Trophoblast cell (in vitro differentiated cells and primary cell): ENCODE measurements around the gene TASOR.
"Not testable (repeated sequence)": the region's sequence is repeated elsewhere in the genome, so short reads cannot be mapped to it uniquely, and the experiment has no call there.

ENCODE experiments used
- DNase-seq, 2 donors: peaks; one replicate each; pipeline ENCODE4 v3.0.0-alpha.2; 2016
- H2AFZ ChIP-seq: 2 replicates; pipeline ENCODE4 v1.6.1; 2013; ENCODE audit warnings: low read length, moderate library complexity, mild to moderate bottlenecking; ENCODE audit not compliant: insufficient read depth, poor library complexity
- H2AK5ac ChIP-seq: 2 replicates; pipeline ENCODE4 v1.6.1; 2013; ENCODE audit warnings: mild to moderate bottlenecking, low read length
- H2BK120ac ChIP-seq: 2 replicates; pipeline ENCODE4 v1.6.1; 2013; ENCODE audit warnings: low read length, mild to moderate bottlenecking, moderate library complexity; ENCODE audit not compliant: insufficient read depth, poor library complexity
- H2BK12ac ChIP-seq: 2 replicates; pipeline ENCODE4 v1.6.1; 2013; ENCODE audit warnings: mild to moderate bottlenecking, low read length, moderate library complexity
- H2BK5ac ChIP-seq: 2 replicates; pipeline ENCODE4 v1.6.1; 2013; ENCODE audit warnings: low read length, low read depth, moderate library complexity, mild to moderate bottlenecking; ENCODE audit not compliant: poor library complexity
- H3K14ac ChIP-seq: 2 replicates; pipeline ENCODE4 v1.6.1; 2013; ENCODE audit warnings: mild to moderate bottlenecking, low read length
- H3K18ac ChIP-seq: 2 replicates; pipeline ENCODE4 v1.6.1; 2013; ENCODE audit warnings: mild to moderate bottlenecking, low read length
- H3K23ac ChIP-seq: 2 replicates; pipeline ENCODE4 v1.6.1; 2013; ENCODE audit warnings: low read length
- H3K27ac ChIP-seq: 2 replicates; pipeline ENCODE4 v1.5.1; 2013; ENCODE audit warnings: low read depth, mild to moderate bottlenecking, inconsistent platforms, low read length, moderate library complexity
- H3K27me3 ChIP-seq: 2 replicates; pipeline ENCODE4 v1.6.1; 2013; ENCODE audit warnings: inconsistent platforms, mild to moderate bottlenecking, low read length, moderate library complexity; ENCODE audit not compliant: insufficient read depth
- H3K36me3 ChIP-seq, 2 experiments: 1 replicate in 1 of 2; 2 replicates in 1 of 2; pipeline ENCODE4 v1.6.1; 2013; ENCODE audit warnings: low read length in 2 of 2, mild to moderate bottlenecking in 2 of 2, moderate library complexity in 1 of 2; ENCODE audit not compliant: insufficient read depth in 2 of 2, control insufficient read depth in 1 of 2
- H3K4ac ChIP-seq: 2 replicates; pipeline ENCODE4 v1.6.1; 2013; ENCODE audit warnings: low read depth, mild to moderate bottlenecking, low read length, moderate library complexity
- H3K4me1 ChIP-seq, 2 experiments: 1 replicate in 1 of 2; 2 replicates in 1 of 2; pipeline ENCODE4 v1.6.1; 2013; ENCODE audit warnings: low read length in 2 of 2, mild to moderate bottlenecking in 2 of 2, moderate library complexity in 1 of 2; ENCODE audit not compliant: insufficient read depth in 2 of 2, control insufficient read depth in 1 of 2
- H3K4me2 ChIP-seq: 2 replicates; pipeline ENCODE4 v1.6.1; 2013; ENCODE audit warnings: inconsistent platforms, mild to moderate bottlenecking, low read length, moderate library complexity
- H3K4me3 ChIP-seq: 2 replicates; pipeline ENCODE4 v1.5.1; 2013; ENCODE audit warnings: mild to moderate bottlenecking, low read depth, low read length, inconsistent platforms
- H3K79me1 ChIP-seq: one replicate; pipeline ENCODE4 v1.6.1; 2013; ENCODE audit warnings: low read length
- H3K79me2 ChIP-seq: 2 replicates; pipeline ENCODE4 v1.6.1; 2013; ENCODE audit warnings: low read length, mild to moderate bottlenecking; ENCODE audit not compliant: control insufficient read depth, insufficient read depth, poor library complexity
- H3K9ac ChIP-seq: 2 replicates; pipeline ENCODE4 v1.6.1; 2013; ENCODE audit warnings: mild to moderate bottlenecking, low read length
- H3K9me3 ChIP-seq: 2 replicates; pipeline ENCODE4 v1.6.1; 2013; ENCODE audit warnings: low read depth, mild to moderate bottlenecking, control low read depth, inconsistent platforms, low read length; ENCODE audit not compliant: insufficient read depth
- H4K12ac ChIP-seq: 2 replicates; pipeline ENCODE4 v1.6.1; 2013; ENCODE audit warnings: low read depth, mild to moderate bottlenecking, low read length, moderate library complexity
- H4K8ac ChIP-seq: 2 replicates; pipeline ENCODE4 v1.6.1; 2013; ENCODE audit warnings: low read depth, mild to moderate bottlenecking, low read length, moderate library complexity
- H4K91ac ChIP-seq: one replicate; pipeline ENCODE4 v1.6.1; 2013; ENCODE audit warnings: low read depth, mild to moderate bottlenecking, low read length, moderate library complexity
- WGBS: extraction: QIAGEN DNeasy Blood & Tissue Kit; methylation state at CpG from one replicate; pipeline ENCODE4 v1.1.7; 2013; ENCODE audit warnings: missing lambda C conversion rate; ENCODE audit not compliant: insufficient read length, insufficient coverage; ENCODE audit errors: extremely low coverage; 5-methylcytosine and 5-hydroxymethylcytosine counted together

The TASOR gene

GRCh38 chr3:56707412-56707811 is 24.3 kb upstream of the TASOR start:
- no CpG with 5 or more reads among the region's 6 CpGs for WGBS
- H3K4me1 ChIP-seq, H3K14ac ChIP-seq, H3K9me3 ChIP-seq, H3K4me2 ChIP-seq, H3K4me3 ChIP-seq, H3K9ac ChIP-seq, H2BK120ac ChIP-seq, H3K4ac ChIP-seq, H2BK5ac ChIP-seq, H2AK5ac ChIP-seq, H4K8ac ChIP-seq, H3K79me1 ChIP-seq, H3K27ac ChIP-seq, DNase-seq, H3K23ac ChIP-seq, H3K18ac ChIP-seq, H3K36me3 ChIP-seq, H2BK12ac ChIP-seq, H4K12ac ChIP-seq, H4K91ac ChIP-seq, H3K79me2 ChIP-seq, H3K27me3 ChIP-seq, H2AFZ ChIP-seq: not testable (repeated sequence)

GRCh38 chr3:56706629-56707028 is 23.6 kb upstream of the TASOR start:
- Histone ChIP-seq H3K18ac (no peak overlapping the region), H3K27ac (no peak overlapping the region), H2BK5ac (no peak overlapping the region), H3K4me2 (no peak overlapping the region), H3K9me3 (no peaks in the 10 kb centered on the region), H2AK5ac (no peak overlapping the region), H4K12ac (no peak overlapping the region), H2AFZ (no peak overlapping the region), H3K79me2 (no peaks in the 10 kb centered on the region), H3K23ac (no peak overlapping the region), H3K9ac (no peak overlapping the region), H3K79me1 (no peaks in the 10 kb centered on the region), H3K14ac (no peak overlapping the region), H3K4me1 (no peaks in the 10 kb centered on the region), H3K4me3 (no peak overlapping the region), H4K8ac (no peak overlapping the region), H3K4ac (no peak overlapping the region), H2BK12ac (no peak overlapping the region), H4K91ac (no peak overlapping the region), H3K36me3 (no peaks in the 10 kb centered on the region), H2BK120ac (no peak overlapping the region), H3K27me3 (no peaks in the 10 kb centered on the region)
- no peak for DNase-seq

DNA sequence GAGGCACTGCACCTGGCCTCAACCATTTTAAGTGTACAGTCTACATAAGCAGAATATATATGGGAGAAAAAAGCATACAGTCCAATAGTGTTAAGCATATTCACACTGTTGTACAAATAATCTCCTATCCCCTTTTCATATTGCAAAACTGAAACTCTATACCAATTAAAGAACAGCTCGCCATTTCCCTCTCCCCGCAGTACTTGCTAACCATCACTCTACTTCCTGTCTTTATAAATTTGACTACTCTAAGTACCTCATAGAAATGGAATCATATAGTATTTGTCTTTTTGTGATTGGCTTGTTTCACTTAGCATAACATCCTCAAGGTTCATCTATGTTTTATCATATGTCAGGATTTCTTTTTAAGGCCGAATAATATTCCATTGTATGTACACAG is 21.6 kb upstream of the TASOR start:
- Histone ChIP-seq H3K79me2 (no peaks in the 10 kb centered on the region), H3K4me1 (no peaks in the 10 kb centered on the region), H3K9ac (no peak overlapping the region), H3K9me3 (no peaks in the 10 kb centered on the region), H4K91ac (no peak overlapping the region), H2AK5ac (no peak overlapping the region), H2BK120ac (no peak overlapping the region), H4K8ac (no peak overlapping the region), H3K27me3 (no peaks in the 10 kb centered on the region), H3K4me3 (no peak overlapping the region), H3K4ac (no peak overlapping the region), H3K36me3 (no peaks in the 10 kb centered on the region), H4K12ac (no peak overlapping the region), H3K23ac (no peak overlapping the region), H3K18ac (no peak overlapping the region), H3K14ac (no peak overlapping the region), H3K27ac (no peak overlapping the region), H3K4me2 (no peak overlapping the region), H2BK5ac (no peak overlapping the region), H2AFZ (no peak overlapping the region), H2BK12ac (no peak overlapping the region), H3K79me1 (no peaks in the 10 kb centered on the region)
- WGBS = no CpG with 5 or more reads among the region's 3 CpGs
- DNase-seq = no peak

- Histone ChIP-seq H4K91ac (no peak overlapping the region), H2BK5ac (no peak overlapping the region), H2AFZ (no peak overlapping the region), H2BK120ac (no peak overlapping the region), H3K4me2 (no peak overlapping the region), H2BK12ac (no peak overlapping the region), H3K4me1 (no peaks in the 10 kb centered on the region), H3K23ac (no peak overlapping the region), H4K8ac (no peak overlapping the region), H3K4me3 (no peak overlapping the region), H3K36me3 (no peaks in the 10 kb centered on the region), H3K9ac (no peak overlapping the region), H3K14ac (no peak overlapping the region), H3K27ac (no peak overlapping the region), H2AK5ac (no peak overlapping the region), H3K27me3 (no peaks in the 10 kb centered on the region), H3K79me1 (no peaks in the 10 kb centered on the region), H4K12ac (no peak overlapping the region), H3K4ac (no peak overlapping the region), H3K79me2 (no peaks in the 10 kb centered on the region), H3K9me3 (no peaks in the 10 kb centered on the region), H3K18ac (no peak overlapping the region)
- peak; percentile 68 to 92 for DNase-seq
- WGBS = no CpG with 5 or more reads among the region's 5 CpGs
Observed at GRCh38 chr3:56702490-56703315, 19.6 kb upstream of the TASOR start.
